GM12878 (cell line): ENCODE results near the gene RFX5. TPM values are rescaled to one million over a fixed set of nuclear protein-coding genes. Genes with fewer than 3 reads are reported as not detected.

Experiments used
- BCL11A ChIP-seq: IDR thresholded peaks from 2 replicates; pipeline ENCODE4 v1.6.1; 2011; ENCODE audit warnings: low read depth, low read length
- BHLHE40 ChIP-seq, 2 experiments: fragments of 450-650 bp in 1 of 2; IDR thresholded peaks; 2 replicates each; pipeline ENCODE4 v1.6.1; 2011 to 2017; ENCODE audit warnings: low read depth in 2 of 2, borderline replicate concordance in 1 of 2, improper control_type of control experiment in 1 of 2, low read length in 1 of 2, mild to moderate bottlenecking in 1 of 2
- CBX3 ChIP-seq: fragments of 200-600 bp; sonication (generic); IDR thresholded peaks from 2 replicates; pipeline ENCODE4 v1.6.1; 2016; ENCODE audit warnings: low read depth, borderline replicate concordance
- EED ChIP-seq: sonication (generic); IDR thresholded peaks from 2 replicates; pipeline ENCODE4 v1.6.1; 2016; ENCODE audit warnings: antibody characterized with exemption, low read depth
- HDAC6 ChIP-seq: fragments of 200-600 bp; sonication (generic); IDR thresholded peaks from one replicate; pipeline ENCODE4 v1.8.0; 2017; ENCODE audit warnings: antibody characterized with exemption; ENCODE audit not compliant: unreplicated experiment
- NFYA ChIP-seq: IDR thresholded peaks from 2 replicates; pipeline ENCODE4 v1.6.1; 2011; ENCODE audit warnings: low read depth, mild to moderate bottlenecking, low read length, improper control_type of control experiment, borderline replicate concordance
- PML ChIP-seq: IDR thresholded peaks from 2 replicates; pipeline ENCODE4 v1.6.1; 2012; ENCODE audit warnings: low read length, inconsistent platforms
- RFX5 ChIP-seq: IDR thresholded peaks from 2 replicates; pipeline ENCODE4 v1.6.1; 2011; ENCODE audit warnings: low read depth, low read length, improper control_type of control experiment
- SMAD1 ChIP-seq: fragments of 450-650 bp; IDR thresholded peaks from 2 replicates; pipeline ENCODE4 v1.6.1; 2018; ENCODE audit warnings: mild to moderate bottlenecking, low read depth; ENCODE audit not compliant: partially characterized antibody
- SP1 ChIP-seq: IDR thresholded peaks from one replicate; pipeline ENCODE4 v1.6.1; 2011; ENCODE audit warnings: low read depth, low read length
- SRF ChIP-seq, 2 experiments: IDR thresholded peaks; 2 replicates each; pipeline ENCODE4 v1.6.1; 2011; ENCODE audit warnings: low read depth in 2 of 2, low read length in 2 of 2, mild to moderate bottlenecking in 1 of 2, moderate library complexity in 1 of 2
- TBL1XR1 ChIP-seq: IDR thresholded peaks from 2 replicates; pipeline ENCODE4 v1.6.1; 2012; ENCODE audit warnings: low read depth, low read length, improper control_type of control experiment
- YBX1 ChIP-seq: fragments of 450-650 bp; IDR thresholded peaks from 2 replicates; pipeline ENCODE4 v1.6.1; 2016; ENCODE audit warnings: antibody characterized with exemption
- polyA plus RNA-seq, 11 experiments: library from polyadenylated mRNA; depleted of rRNA in 4 of 11; unstranded in 6 of 11; stranded (reverse) in 5 of 11; fragments of >200 nt; fragmentation: Nextera tagmentation in 4 of 11; fragmentation: Illumina TruSeq in 1 of 11; extraction: Ambion mirVana in 4 of 11; extraction: Trizol in 1 of 11; gene quantifications; 1 replicate in 1 of 11; 2 replicates in 10 of 11; pipeline versions ENCODE4 v1.2.1 to v1.2.3, GENCODE V29; 2011 to 2016; ENCODE audit warnings: inconsistent platforms in 2 of 11, missing spikeins in 2 of 11, low read depth in 1 of 11
- total RNA-seq, 4 experiments: library from RNA; depleted of rRNA in 3 of 4; stranded (reverse); fragments of >200 nt in 3 of 4; fragmentation: Illumina TruSeq in 1 of 4; extraction: Trizol in 1 of 4; gene quantifications; 2 replicates each; pipeline versions ENCODE4 v1.2.1 to v1.2.3, GENCODE V29; 2013 to 2021
- TF ChIP-seq, protein P1 (sequence below): fragments of 450-650 bp; IDR thresholded peaks from 2 replicates; pipeline ENCODE4 v1.6.1; 2018; ENCODE audit warnings: mild to moderate bottlenecking, low read depth, moderate library complexity; ENCODE audit not compliant: partially characterized antibody
- TF ChIP-seq, protein P2 (sequence below): fragments of 450-650 bp; IDR thresholded peaks from 2 replicates; pipeline ENCODE4 v1.6.1; 2016; ENCODE audit warnings: mild to moderate bottlenecking
- TF ChIP-seq, protein P3 (sequence below): fragments of 450-650 bp; IDR thresholded peaks from 2 replicates; pipeline ENCODE4 v1.6.1; 2017; ENCODE audit warnings: mild to moderate bottlenecking, moderate library complexity
- TF ChIP-seq, protein P4 (sequence below): fragments of 450-650 bp; IDR thresholded peaks from 2 replicates; pipeline ENCODE4 v1.6.1; 2016; ENCODE audit warnings: mild to moderate bottlenecking
- TF ChIP-seq, protein P5 (sequence below): fragments of 450-650 bp; IDR thresholded peaks from 2 replicates; pipeline ENCODE4 v1.6.1; 2017; ENCODE audit warnings: mild to moderate bottlenecking, low read depth, inconsistent platforms; ENCODE audit not compliant: poor library complexity, severe bottlenecking

The RFX5 gene
- total and polyA plus RNA-seq, 10 of the 15 experiments (the other 5 are each of a cell fraction or from before 2014, with no cell fraction given), result 14.1 to 198 (median 124) TPM

DNA sequence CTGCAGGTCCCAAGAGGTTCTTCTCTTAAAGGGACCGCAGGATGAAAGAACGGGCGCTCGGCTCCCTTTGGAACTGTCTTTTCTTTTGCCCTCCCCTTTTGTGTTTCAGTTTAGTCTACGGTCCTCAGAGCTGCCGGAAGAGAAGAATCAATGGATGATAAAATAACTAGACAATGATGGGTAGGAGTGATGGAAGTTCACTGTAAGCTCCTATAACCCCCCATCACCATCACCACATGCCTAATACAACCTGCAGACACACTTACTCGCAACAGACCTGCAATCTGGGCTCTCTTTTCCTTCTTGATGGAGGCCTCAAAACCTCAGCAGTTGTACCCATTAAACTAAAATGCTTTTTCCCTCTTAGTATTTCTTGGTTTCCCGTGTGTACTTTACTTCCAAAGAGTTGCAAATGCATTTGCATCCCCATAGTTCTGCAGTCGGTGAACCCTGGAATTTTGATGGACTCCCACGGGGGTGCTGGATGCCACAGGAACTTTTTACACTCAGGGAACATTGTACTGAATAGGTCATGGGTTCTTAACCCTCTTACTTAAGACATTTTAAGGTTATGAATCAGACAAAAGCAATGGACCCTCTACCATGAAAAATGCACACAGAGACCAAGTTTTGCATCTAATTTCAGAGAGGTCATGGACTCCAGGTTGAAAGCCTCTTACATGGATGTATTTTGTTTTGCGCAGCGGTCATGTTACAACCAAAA, 633 bp upstream of the RFX5 start (continued):
- TF ChIP-seq, protein P1, sequence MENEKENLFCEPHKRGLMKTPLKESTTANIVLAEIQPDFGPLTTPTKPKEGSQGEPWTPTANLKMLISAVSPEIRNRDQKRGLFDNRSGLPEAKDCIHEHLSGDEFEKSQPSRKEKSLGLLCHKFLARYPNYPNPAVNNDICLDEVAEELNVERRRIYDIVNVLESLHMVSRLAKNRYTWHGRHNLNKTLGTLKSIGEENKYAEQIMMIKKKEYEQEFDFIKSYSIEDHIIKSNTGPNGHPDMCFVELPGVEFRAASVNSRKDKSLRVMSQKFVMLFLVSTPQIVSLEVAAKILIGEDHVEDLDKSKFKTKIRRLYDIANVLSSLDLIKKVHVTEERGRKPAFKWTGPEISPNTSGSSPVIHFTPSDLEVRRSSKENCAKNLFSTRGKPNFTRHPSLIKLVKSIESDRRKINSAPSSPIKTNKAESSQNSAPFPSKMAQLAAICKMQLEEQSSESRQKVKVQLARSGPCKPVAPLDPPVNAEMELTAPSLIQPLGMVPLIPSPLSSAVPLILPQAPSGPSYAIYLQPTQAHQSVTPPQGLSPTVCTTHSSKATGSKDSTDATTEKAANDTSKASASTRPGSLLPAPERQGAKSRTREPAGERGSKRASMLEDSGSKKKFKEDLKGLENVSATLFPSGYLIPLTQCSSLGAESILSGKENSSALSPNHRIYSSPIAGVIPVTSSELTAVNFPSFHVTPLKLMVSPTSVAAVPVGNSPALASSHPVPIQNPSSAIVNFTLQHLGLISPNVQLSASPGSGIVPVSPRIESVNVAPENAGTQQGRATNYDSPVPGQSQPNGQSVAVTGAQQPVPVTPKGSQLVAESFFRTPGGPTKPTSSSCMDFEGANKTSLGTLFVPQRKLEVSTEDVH, result peak; percentile 37
- no peak for TF ChIP-seq SRF (IDR thresholded peaks at IDR 0.05; ENCODE audit: low read depth in 2 of 2, low read length in 2 of 2)
- TF ChIP-seq HDAC6, result no peak
- TF ChIP-seq PML, result peak; percentile 9; the same call in 1 of the 2 replicates
- TF ChIP-seq, protein P2, sequence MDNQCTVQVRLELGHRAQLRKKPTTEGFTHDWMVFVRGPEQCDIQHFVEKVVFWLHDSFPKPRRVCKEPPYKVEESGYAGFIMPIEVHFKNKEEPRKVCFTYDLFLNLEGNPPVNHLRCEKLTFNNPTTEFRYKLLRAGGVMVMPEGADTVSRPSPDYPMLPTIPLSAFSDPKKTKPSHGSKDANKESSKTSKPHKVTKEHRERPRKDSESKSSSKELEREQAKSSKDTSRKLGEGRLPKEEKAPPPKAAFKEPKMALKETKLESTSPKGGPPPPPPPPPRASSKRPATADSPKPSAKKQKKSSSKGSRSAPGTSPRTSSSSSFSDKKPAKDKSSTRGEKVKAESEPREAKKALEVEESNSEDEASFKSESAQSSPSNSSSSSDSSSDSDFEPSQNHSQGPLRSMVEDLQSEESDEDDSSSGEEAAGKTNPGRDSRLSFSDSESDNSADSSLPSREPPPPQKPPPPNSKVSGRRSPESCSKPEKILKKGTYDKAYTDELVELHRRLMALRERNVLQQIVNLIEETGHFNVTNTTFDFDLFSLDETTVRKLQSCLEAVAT, result no peak
- TF ChIP-seq EED, result peak; percentile 56
- TF ChIP-seq SMAD1, result peak; percentile 69
- no peak for TF ChIP-seq BHLHE40 (IDR thresholded peaks at IDR 0.05; ENCODE audit: borderline replicate concordance in 1 of 2, low read depth in 2 of 2, low read length in 1 of 2)
- TF ChIP-seq YBX1, result no peak
- TF ChIP-seq, protein P3, sequence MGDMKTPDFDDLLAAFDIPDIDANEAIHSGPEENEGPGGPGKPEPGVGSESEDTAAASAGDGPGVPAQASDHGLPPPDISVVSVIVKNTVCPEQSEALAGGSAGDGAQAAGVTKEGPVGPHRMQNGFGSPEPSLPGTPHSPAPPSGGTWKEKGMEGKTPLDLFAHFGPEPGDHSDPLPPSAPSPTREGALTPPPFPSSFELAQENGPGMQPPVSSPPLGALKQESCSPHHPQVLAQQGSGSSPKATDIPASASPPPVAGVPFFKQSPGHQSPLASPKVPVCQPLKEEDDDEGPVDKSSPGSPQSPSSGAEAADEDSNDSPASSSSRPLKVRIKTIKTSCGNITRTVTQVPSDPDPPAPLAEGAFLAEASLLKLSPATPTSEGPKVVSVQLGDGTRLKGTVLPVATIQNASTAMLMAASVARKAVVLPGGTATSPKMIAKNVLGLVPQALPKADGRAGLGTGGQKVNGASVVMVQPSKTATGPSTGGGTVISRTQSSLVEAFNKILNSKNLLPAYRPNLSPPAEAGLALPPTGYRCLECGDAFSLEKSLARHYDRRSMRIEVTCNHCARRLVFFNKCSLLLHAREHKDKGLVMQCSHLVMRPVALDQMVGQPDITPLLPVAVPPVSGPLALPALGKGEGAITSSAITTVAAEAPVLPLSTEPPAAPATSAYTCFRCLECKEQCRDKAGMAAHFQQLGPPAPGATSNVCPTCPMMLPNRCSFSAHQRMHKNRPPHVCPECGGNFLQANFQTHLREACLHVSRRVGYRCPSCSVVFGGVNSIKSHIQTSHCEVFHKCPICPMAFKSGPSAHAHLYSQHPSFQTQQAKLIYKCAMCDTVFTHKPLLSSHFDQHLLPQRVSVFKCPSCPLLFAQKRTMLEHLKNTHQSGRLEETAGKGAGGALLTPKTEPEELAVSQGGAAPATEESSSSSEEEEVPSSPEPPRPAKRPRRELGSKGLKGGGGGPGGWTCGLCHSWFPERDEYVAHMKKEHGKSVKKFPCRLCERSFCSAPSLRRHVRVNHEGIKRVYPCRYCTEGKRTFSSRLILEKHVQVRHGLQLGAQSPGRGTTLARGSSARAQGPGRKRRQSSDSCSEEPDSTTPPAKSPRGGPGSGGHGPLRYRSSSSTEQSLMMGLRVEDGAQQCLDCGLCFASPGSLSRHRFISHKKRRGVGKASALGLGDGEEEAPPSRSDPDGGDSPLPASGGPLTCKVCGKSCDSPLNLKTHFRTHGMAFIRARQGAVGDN, result peak; percentile 47; the same call in 1 of the 2 replicates
- no peak for TF ChIP-seq SP1
- no peak for TF ChIP-seq RFX5
- TF ChIP-seq, protein P4, sequence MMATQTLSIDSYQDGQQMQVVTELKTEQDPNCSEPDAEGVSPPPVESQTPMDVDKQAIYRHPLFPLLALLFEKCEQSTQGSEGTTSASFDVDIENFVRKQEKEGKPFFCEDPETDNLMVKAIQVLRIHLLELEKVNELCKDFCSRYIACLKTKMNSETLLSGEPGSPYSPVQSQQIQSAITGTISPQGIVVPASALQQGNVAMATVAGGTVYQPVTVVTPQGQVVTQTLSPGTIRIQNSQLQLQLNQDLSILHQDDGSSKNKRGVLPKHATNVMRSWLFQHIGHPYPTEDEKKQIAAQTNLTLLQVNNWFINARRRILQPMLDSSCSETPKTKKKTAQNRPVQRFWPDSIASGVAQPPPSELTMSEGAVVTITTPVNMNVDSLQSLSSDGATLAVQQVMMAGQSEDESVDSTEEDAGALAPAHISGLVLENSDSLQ, result peak; percentile 44
- TF ChIP-seq, protein P5, sequence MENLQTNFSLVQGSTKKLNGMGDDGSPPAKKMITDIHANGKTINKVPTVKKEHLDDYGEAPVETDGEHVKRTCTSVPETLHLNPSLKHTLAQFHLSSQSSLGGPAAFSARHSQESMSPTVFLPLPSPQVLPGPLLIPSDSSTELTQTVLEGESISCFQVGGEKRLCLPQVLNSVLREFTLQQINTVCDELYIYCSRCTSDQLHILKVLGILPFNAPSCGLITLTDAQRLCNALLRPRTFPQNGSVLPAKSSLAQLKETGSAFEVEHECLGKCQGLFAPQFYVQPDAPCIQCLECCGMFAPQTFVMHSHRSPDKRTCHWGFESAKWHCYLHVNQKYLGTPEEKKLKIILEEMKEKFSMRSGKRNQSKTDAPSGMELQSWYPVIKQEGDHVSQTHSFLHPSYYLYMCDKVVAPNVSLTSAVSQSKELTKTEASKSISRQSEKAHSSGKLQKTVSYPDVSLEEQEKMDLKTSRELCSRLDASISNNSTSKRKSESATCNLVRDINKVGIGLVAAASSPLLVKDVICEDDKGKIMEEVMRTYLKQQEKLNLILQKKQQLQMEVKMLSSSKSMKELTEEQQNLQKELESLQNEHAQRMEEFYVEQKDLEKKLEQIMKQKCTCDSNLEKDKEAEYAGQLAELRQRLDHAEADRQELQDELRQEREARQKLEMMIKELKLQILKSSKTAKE, result peak; percentile 32
- TF ChIP-seq TBL1XR1, result no peak
- TF ChIP-seq NFYA, result no peak
- TF ChIP-seq CBX3, result no peak
- no peak for TF ChIP-seq BCL11A
